RWPE1 (cell line): Measurements from ENCODE around the gene DNAJC3.

Experiments
- CTCF ChIA-PET: fragments of 350-600 bp; sonication (Branson Sonifier 250); formaldehyde crosslinking; extraction: SDS; loops from one replicate; lab custom pipeline; 2021; lab: Yijun Ruan, JAX
- POLR2A ChIA-PET: fragments of 400-600 bp; formaldehyde crosslinking; extraction: SDS; loops from one replicate; lab custom pipeline; 2020; ENCODE audit warnings: antibody characterized with exemption; ENCODE audit not compliant: low non-redundant PET; lab: Yijun Ruan, JAX
- DNase-seq: peaks from one replicate; pipeline ENCODE4 v3.0.0; 2012; ENCODE audit warnings: low spot score
- H3K27ac ChIP-seq: fragments of 450-650 bp; 2 replicates; pipeline ENCODE4 v1.5.1; 2017
- CTCF ChIP-seq: fragments of 450-650 bp; conservative IDR thresholded peaks from 2 replicates; pipeline ENCODE4 v1.5.1; 2017; ENCODE audit warnings: low read depth, mild to moderate bottlenecking

The DNAJC3 gene

GRCh38 chr13:95676762-95677563 is at the start of gene DNAJC3:
DNAJC3 (plus strand) TSS chr13:95677139; CDS start chr13:95677256, 117 bp downstream.
- no peak for TF ChIP-seq CTCF
- CTCF ChIA-PET = interaction anchor here (1.3 kb wide), 1 partner anchor 157 kb away, joined by 4 read pairs; no protein-coding TSS in a partner anchor
- peak within 1 kb of the TSS; percentile 97 for H3K27ac ChIP-seq
- DNase-seq = peak; percentile 99
- POLR2A ChIA-PET = interaction anchor here (0.5 to 0.6 kb wide), 2 partner anchors 26 to 32 kb away, joined by 3 to 11 read pairs; no protein-coding TSS in a partner anchor

DNA sequence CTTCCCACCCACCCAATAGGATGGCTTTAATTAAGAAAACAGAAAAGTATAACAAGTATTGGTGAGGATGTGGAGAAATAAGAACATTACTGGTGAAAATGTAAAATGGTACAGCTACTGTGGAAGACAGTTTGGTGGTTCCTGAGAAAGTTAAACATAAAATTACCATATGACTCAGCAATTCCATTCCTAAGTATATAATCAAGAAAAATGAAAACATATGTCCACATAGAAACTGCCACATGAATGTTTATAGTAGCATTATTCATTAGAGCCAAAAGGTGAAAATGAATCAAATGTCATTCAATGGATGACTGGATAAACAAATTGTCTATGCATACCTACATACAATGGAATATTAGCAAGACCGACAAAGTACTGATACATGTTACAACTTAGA is 49.3 kb upstream of the DNAJC3 start:
- POLR2A ChIA-PET = no interaction called here
- no peak for DNase-seq
- no peak for TF ChIP-seq CTCF
- CTCF ChIA-PET = interaction anchor here (0.7 to 1.1 kb wide), 2 partner anchors 206 to 438 kb away, joined by 3 to 4 read pairs; no protein-coding TSS in a partner anchor
- H3K27ac ChIP-seq = no peak overlapping the region

DNA sequence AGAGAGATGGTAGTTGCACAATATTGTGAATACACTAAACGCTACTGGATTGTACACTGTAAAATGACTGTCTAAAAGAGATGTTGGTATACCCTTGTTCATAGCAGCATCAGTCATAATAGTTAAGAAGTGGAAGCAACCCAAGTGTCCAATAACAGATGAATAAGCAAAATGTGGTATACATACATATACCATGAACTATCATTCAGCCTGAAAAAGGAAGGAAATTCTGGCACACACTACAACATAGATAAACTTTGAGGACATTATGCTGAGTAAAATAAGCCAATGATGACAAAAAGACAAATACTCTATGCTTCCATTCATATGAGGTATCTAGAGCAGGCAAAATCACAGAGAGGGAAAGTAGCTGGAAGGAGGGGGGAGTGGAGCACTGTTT is 48.5 kb upstream of the DNAJC3 start:
- CTCF ChIA-PET = interaction anchor here (0.7 kb wide), 1 partner anchor 439 kb away, joined by 4 read pairs; no protein-coding TSS in a partner anchor
- TF ChIP-seq CTCF = no peak

GRCh38 chr13:95629071-95629470 is 47.9 kb upstream of the DNAJC3 start:
- no peak for DNase-seq
- no peak overlapping the region for H3K27ac ChIP-seq
- ChIA-PET CTCF (no interaction called here), POLR2A (no interaction called here)
- TF ChIP-seq CTCF = no peak

More for the DNA sequence above, 48.5 kb upstream of the DNAJC3 start:
- H3K27ac ChIP-seq = no peak overlapping the region
- POLR2A ChIA-PET = no interaction called here
- no peak for DNase-seq

GRCh38 chr13:95630593-95630992 is 46.3 kb upstream of the DNAJC3 start:
- H3K27ac ChIP-seq = no peak overlapping the region
- DNase-seq = no peak
- TF ChIP-seq CTCF = no peak
- CTCF ChIA-PET = interaction anchor here (0.5 kb wide), 1 partner anchor 139 kb away, joined by 4 read pairs; no protein-coding TSS in a partner anchor
- POLR2A ChIA-PET = no interaction called here

DNA sequence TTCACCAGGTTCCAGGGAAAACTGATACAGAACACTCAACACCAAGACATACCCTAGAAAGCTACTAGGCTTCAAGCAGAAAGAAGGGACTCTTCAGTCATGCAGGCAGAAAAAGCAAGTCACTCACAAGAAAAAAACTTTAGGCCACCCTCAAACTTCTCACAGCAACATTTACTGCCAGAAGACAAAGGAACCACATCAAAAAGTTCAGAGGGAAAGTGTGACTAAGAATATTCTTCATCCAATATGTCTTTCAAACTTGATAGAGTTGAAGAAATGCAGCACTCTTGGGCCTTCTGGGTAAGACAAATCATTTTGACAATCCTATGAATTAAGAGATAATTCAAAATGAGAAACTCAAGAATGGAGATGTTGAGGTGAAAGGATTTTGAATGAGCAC is 40.1 kb upstream of the DNAJC3 start:
- ChIA-PET POLR2A (no interaction called here), CTCF (no interaction called here)
- H3K27ac ChIP-seq = no peak overlapping the region
- no peak for DNase-seq
- TF ChIP-seq CTCF = no peak
